NCI-H345 treated with DMSO at 0.1 percent for 48 hours (cell line): ENCODE results near the gene ZBTB20.

ENCODE experiments used
- DNase-seq: peaks from one replicate; lab custom pipeline; 2025; ENCODE audit not compliant: unreplicated experiment; lab: John Stamatoyannopoulos, UW

The ZBTB20 gene

GRCh38 chr3:114790752-114791151 is 356.3 kb downstream of the ZBTB20 start:
- DNase-seq = no peak

- no peak for DNase-seq
Observed at GRCh38 chr3:114789803-114790202, 357.3 kb downstream of the ZBTB20 start.

- no peak for DNase-seq
Observed at GRCh38 chr3:114775395-114775794, 371.7 kb downstream of the ZBTB20 start.

GRCh38 chr3:114770874-114771273 is 376.2 kb downstream of the ZBTB20 start:
- no peak for DNase-seq

- no peak for DNase-seq
Observed at GRCh38 chr3:114764056-114764492, 383.0 kb downstream of the ZBTB20 start.

- DNase-seq = no peak
Observed at GRCh38 chr3:114762144-114762543, 384.9 kb downstream of the ZBTB20 start.

- DNase-seq = no peak
Observed at GRCh38 chr3:114760679-114761078, 386.4 kb downstream of the ZBTB20 start.

GRCh38 chr3:114758831-114759699 is 388.0 kb downstream of the ZBTB20 start:
- no peak for DNase-seq

- no peak for DNase-seq
Observed at GRCh38 chr3:114756506-114757279, 390.4 kb downstream of the ZBTB20 start.

- DNase-seq = no peak
Observed at GRCh38 chr3:114746502-114746901, 400.6 kb downstream of the ZBTB20 start.

- DNase-seq = no peak
Observed at GRCh38 chr3:114745322-114746240, 401.5 kb downstream of the ZBTB20 start.

GRCh38 chr3:114743746-114744485 is 403.2 kb downstream of the ZBTB20 start:
- no peak for DNase-seq

- no peak for DNase-seq
Observed at GRCh38 chr3:114741066-114741465, 406.0 kb downstream of the ZBTB20 start.

GRCh38 chr3:114739627-114740026 is 407.5 kb downstream of the ZBTB20 start:
- DNase-seq = no peak

GRCh38 chr3:114732353-114732752 is 414.7 kb downstream of the ZBTB20 start:
- DNase-seq = no peak

- no peak for DNase-seq
Observed at GRCh38 chr3:114730397-114730796, 416.7 kb downstream of the ZBTB20 start.

- DNase-seq = no peak
Observed at GRCh38 chr3:114727373-114727772, 419.7 kb downstream of the ZBTB20 start.

- no peak for DNase-seq
Observed at GRCh38 chr3:114725966-114726365, 421.1 kb downstream of the ZBTB20 start.

- no peak for DNase-seq
Observed at GRCh38 chr3:114722530-114722929, 424.6 kb downstream of the ZBTB20 start.

- DNase-seq = no peak
Observed at GRCh38 chr3:114721864-114722263, 425.2 kb downstream of the ZBTB20 start.
